Stimulated activated CD8-positive, alpha-beta memory T cell treated with anti-CD3 and anti-CD28 coated beads, Interleukin-2, amount 100 ng/mL, for 48 hours (primary cell): ENCODE results near the gene HNMT.
"Not testable (repeated sequence)": the region's sequence is repeated elsewhere in the genome, so short reads cannot be mapped to it uniquely, and the experiment has no call there.

ENCODE experiments used
- DNase-seq, 2 donors: peaks; one replicate each; pipeline ENCODE4 v3.0.0-alpha.2; 2020; ENCODE audit warnings: low read depth in 2 of 2

The HNMT gene

DNA sequence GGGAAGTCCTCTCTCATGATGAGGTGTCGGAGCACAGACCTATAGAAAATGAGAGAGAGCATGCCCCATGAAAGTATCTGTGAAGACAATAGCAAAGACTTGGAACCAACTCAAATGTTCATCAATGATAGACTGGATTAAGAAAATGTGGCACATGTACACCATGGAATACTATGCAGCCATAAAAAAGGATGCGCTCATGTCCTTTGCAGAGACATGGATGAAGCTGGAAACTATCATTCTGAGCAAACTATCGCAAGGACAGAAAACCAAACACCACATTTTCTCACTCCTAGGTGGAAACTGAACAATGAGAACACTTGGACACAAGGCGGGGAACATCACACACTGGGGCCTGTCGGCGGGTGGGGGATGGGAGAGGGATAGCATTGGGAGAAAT is 79.3 kb downstream of the HNMT start:
- not testable (repeated sequence) for DNase-seq

DNA sequence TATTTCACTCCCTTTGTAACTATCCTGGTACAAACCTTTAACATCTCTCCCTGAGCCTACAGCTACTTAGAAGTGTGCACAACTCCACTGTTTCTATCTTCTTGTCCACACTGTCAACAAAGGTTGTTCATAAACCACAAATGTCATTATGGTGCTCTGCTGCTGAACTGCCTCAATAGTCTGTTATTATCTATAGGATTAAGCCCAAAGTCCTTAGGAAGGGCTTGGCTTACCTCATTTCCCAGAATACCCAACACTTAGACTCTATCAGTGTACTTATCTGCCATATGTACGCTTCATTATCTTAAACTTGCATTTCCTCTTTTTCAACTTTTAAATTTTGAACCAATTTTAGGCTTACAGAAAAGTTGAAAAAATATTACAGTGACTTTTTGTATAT is 94.2 kb downstream of the HNMT start:
- DNase-seq: no peak

DNA sequence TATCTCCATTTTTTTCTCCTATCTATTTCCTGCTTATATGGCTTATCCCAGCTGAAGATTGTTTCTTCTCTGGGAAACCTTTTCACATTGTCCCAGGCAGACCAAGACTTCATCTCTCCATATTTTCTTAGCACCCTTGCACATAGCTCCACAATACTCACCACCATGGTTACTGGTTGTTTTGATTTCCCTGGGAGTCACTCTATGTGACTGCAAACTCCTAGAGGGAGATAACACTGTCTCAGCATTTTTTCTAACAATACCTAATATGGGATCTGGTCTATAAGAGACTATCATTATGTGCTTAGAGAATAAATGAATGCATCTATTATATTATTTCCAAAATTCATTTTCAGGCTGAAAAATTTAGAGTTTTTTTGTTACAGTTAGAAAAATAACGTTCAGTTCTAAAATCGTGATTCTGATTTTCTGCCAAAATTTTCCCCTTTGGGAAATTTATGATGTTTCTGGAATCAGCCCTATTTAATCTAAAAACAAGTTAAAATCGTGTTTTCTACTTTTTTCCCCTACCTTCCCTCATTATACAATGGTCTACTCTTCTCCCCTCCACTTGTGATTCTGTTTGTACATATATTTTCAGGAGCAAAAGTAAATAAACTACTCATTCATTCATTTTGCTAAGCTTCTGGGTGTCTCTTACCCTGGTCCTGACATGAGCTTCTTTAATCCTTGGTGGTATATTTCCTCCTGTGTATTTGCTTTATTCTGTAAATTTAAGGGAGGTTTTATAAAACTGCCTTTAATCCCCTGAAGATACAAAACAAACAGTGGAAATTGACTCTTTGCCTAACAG is 95.4 kb downstream of the HNMT start:
- no peak for DNase-seq

DNA sequence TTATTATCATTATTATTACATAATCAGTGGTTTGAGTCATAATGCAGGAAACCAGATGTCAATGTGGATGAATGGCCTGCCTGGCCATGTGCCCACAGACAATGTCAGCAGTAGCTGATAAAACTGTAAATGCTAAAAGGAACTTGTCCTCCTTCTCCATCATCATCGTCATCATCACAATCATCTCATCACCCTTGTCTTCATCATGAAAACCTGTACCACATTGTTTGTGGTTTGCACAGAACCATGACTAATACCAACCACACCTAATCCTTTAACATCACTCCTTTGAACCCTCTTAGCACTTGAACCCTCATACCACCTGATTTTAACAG is 96.0 kb downstream of the HNMT start:
- DNase-seq: no peak

DNA sequence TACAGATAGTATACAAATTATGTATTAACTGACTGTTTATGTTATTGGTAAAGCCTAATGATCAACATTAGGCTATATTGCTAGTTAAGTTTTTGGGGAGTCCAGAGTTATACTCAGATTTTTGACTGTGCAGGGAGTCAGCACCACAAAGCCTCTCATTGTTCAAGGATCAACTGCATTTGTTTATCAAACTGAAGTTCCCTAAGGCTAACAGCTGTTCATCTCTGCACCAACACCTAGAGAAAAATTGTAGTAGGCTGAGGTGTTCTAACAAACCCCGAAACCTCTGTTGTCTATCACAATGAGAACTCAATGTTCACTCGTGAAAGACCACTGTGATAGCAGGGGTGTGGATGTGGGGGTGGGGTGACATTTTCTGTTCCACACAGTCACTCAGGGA is 97.7 kb downstream of the HNMT start:
- DNase-seq: no peak

DNA sequence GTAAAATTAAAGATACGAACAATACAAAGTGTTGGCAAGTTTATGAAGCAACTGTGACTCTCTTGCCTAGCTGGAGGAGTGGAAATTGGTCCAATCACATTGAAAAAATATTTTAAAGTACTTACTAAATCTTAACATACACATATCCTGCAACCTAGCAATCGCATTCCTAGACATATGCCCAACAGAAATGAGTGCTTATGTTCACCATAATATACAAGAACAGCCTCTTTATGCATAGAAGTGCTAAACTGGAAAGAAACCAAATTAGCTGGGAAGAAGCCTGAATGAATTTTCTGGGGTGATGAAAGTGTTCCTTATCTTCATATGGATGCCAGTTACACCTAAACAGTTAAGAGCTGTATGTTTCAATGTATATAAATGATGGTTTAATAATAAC is 98.9 kb downstream of the HNMT start:
- no peak for DNase-seq
